ENCODE measurements around the gene OR14C36. TPM values are rescaled to one million over a fixed set of nuclear protein-coding genes. Genes with fewer than 3 reads are reported as not detected.

Gene OR14C36
- total and polyA plus RNA-seq, 2 of the 8 experiments (the other 6 are each of a cell fraction or from before 2014, with no cell fraction given): not detected

DNA sequence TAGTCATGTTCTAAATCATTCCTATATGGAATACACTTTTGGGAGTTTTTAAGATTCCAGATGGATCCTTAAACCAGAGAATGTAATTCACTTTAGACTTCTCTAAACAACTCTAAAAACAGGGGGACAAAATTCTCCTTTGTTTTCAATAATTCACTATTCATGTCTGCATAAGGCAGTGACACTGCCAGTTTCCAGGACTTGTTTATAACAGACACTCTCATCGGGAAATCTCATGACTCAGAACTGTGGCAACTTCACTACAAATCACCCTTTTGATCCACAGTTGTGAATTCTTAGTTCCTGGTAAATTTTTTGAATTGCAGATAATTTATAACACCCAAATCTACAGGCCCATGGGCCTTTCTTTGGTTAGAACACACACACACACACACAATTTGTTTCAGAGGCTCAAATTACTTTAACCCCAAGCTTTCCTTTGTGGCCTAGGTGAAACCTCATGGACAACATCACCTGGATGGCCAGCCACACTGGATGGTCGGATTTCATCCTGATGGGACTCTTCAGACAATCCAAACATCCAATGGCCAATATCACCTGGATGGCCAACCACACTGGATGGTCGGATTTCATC is 12.6 kb downstream of the OR14C36 start, which contains the start of gene OR2T4:
TSS of gene OR2T4 (plus strand) at position 545 of the 595 bp plus-strand sequence. CDS start at position 545, 0 bp downstream.
- Histone ChIP-seq H4K5ac (ENCODE audit: insufficient read length, low read depth, low read length) (no peak within 1 kb of the TSS), H3K4me1 (replicated peaks in 1 of 4; ENCODE audit: control insufficient read depth in 3 of 4, insufficient read depth in 4 of 4, low read length in 3 of 4) (no peaks in the 10 kb centered on the region), H3K4ac (replicated peaks; ENCODE audit: insufficient read length, low read depth, low read length) (no peak within 1 kb of the TSS), H3K4me3 (ENCODE audit: extremely low read depth in 1 of 4, insufficient read depth in 2 of 4, low read depth in 3 of 4, low read length in 4 of 4) (no peak within 1 kb of the TSS), H3K9ac (replicated peaks in 1 of 4; ENCODE audit: extremely low read depth in 1 of 4, low read depth in 3 of 4, low read length in 3 of 4) (no peak within 1 kb of the TSS), H2BK15ac (ENCODE audit: low read length) (no peak within 1 kb of the TSS), H4K91ac (replicated peaks; ENCODE audit: insufficient read length, low read length) (no peak within 1 kb of the TSS), H3K9me3 (ENCODE audit: insufficient read depth in 2 of 2, low read depth in 1 of 2, low read length in 1 of 2) (peaks cover 69 to 77% of the 10 kb centered on the region in 2 experiments), H4K20me1 (replicated peaks in 1 of 2; ENCODE audit: control insufficient read depth in 1 of 2, insufficient read depth in 2 of 2, low read length in 2 of 2) (no peaks in the 10 kb centered on the region), H3K27ac (ENCODE audit: low read depth, low read length) (no peak within 1 kb of the TSS), H2AFZ (ENCODE audit: low read length) (no peak within 1 kb of the TSS), H3K23ac (ENCODE audit: insufficient read length) (no peak within 1 kb of the TSS), H3K27me3 (replicated peaks in 1 of 4; ENCODE audit: control insufficient read depth in 3 of 4, extremely low read depth in 1 of 4, insufficient read depth in 3 of 4, low read length in 3 of 4) (no peaks in the 10 kb centered on the region), H2AK5ac (ENCODE audit: low read depth, low read length) (no peak within 1 kb of the TSS), H3K36me3 (ENCODE audit: control insufficient read depth in 2 of 4, insufficient read depth in 4 of 4, low read length in 3 of 4) (no peaks in the 10 kb centered on the region), H4K8ac (ENCODE audit: extremely low read depth, insufficient read depth, low read length) (no peak within 1 kb of the TSS), H2BK20ac (ENCODE audit: low read length) (no peak within 1 kb of the TSS), H3K79me2 (ENCODE audit: control insufficient read depth in 1 of 2, insufficient read depth in 2 of 2, low read length in 2 of 2) (no peaks in the 10 kb centered on the region), H3K79me1 (ENCODE audit: low read depth, low read length) (no peaks in the 10 kb centered on the region), H2BK120ac (replicated peaks; ENCODE audit: low read depth, low read length) (no peak within 1 kb of the TSS), H3K56ac (replicated peaks; ENCODE audit: insufficient read length, low read depth, low read length) (no peak within 1 kb of the TSS), H3K4me2 (ENCODE audit: insufficient read depth in 1 of 2, low read depth in 2 of 2, low read length in 2 of 2) (no peak within 1 kb of the TSS), H3K23me2 (ENCODE audit: low read depth, low read length) (no peaks in the 10 kb centered on the region), H2BK5ac (ENCODE audit: low read depth, low read length) (no peak within 1 kb of the TSS), H2BK12ac (ENCODE audit: low read depth, low read length) (no peak within 1 kb of the TSS), H3K14ac (ENCODE audit: insufficient read length) (no peak within 1 kb of the TSS), H3K18ac (ENCODE audit: extremely low read depth, low read length) (no peak within 1 kb of the TSS)
- WGBS, 2 experiments (ENCODE audit: extremely low coverage in 1 of 2, insufficient coverage in 1 of 2, insufficient read length in 1 of 2, insufficient replicate concordance in 2 of 2, low coverage in 1 of 2, low lambda C conversion rate in 2 of 2, missing lambda C conversion rate in 1 of 2): 56% methylated on average over 3 of the region's 3 CpGs; no CpG with 5 or more reads in 1 of the 2 experiments
- POLR2A ChIA-PET (ENCODE audit: partially characterized antibody): no interaction called here
- no peak for FAIRE-seq
- no peak for DNase-seq (ENCODE audit: low read depth in 1 of 2, low spot score in 2 of 2)
- CTCF ChIA-PET (ENCODE audit: partially characterized antibody): no interaction called here
- TF ChIP-seq CREB1 (IDR thresholded peaks at IDR 0.05) (no peak), RFX5 (IDR thresholded peaks at IDR 0.05; ENCODE audit: borderline replicate concordance, low read depth, low read length) (no peak), TAF7 (optimal IDR thresholded peaks at IDR 0.05; ENCODE audit: borderline replicate concordance, low read depth, low read length) (no peak), SRF (IDR thresholded peaks at IDR 0.05; ENCODE audit: low read depth, low read length) (no peak), SIN3A (conservative IDR thresholded peaks at IDR 0.05 in 1 of 2, IDR thresholded peaks at IDR 0.05 in 1 of 2; ENCODE audit: low read depth in 1 of 2, low read length in 2 of 2) (no peak), ZNF274 (IDR thresholded peaks at IDR 0.05; ENCODE audit: borderline replicate concordance, extremely low read depth, low read length) (no peak), EGR1 (IDR thresholded peaks at IDR 0.05; ENCODE audit: borderline replicate concordance, low read depth, low read length) (no peak), CHD2 (IDR thresholded peaks at IDR 0.05; ENCODE audit: low read length) (no peak), POLR2A (IDR thresholded peaks at IDR 0.05; ENCODE audit: control extremely low read depth in 1 of 2, low read depth in 2 of 2, low read length in 2 of 2) (no peak), ASH2L (IDR thresholded peaks at IDR 0.05; ENCODE audit: low read length) (no peak), SP1 (IDR thresholded peaks at IDR 0.05; ENCODE audit: low read depth, low read length) (no peak), SIX5 (IDR thresholded peaks at IDR 0.05; ENCODE audit: low read depth, low read length) (no peak)
- TF ChIP-seq, protein P1, sequence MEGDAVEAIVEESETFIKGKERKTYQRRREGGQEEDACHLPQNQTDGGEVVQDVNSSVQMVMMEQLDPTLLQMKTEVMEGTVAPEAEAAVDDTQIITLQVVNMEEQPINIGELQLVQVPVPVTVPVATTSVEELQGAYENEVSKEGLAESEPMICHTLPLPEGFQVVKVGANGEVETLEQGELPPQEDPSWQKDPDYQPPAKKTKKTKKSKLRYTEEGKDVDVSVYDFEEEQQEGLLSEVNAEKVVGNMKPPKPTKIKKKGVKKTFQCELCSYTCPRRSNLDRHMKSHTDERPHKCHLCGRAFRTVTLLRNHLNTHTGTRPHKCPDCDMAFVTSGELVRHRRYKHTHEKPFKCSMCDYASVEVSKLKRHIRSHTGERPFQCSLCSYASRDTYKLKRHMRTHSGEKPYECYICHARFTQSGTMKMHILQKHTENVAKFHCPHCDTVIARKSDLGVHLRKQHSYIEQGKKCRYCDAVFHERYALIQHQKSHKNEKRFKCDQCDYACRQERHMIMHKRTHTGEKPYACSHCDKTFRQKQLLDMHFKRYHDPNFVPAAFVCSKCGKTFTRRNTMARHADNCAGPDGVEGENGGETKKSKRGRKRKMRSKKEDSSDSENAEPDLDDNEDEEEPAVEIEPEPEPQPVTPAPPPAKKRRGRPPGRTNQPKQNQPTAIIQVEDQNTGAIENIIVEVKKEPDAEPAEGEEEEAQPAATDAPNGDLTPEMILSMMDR (IDR thresholded peaks at IDR 0.05; ENCODE audit: control extremely low read depth in 1 of 3, insufficient read depth in 1 of 3, low read depth in 1 of 3, low read length in 3 of 3): no peak

All from H1 (cell line).